Thymus (tissue), 11 donors: ENCODE measurements around the gene PARVB. TPM values are rescaled to one million over a fixed set of nuclear protein-coding genes. Genes with fewer than 3 reads are reported as not detected.

ENCODE experiments used
- DNase-seq, 9 donors: peaks; one replicate each; pipeline ENCODE4 v3.0.0-alpha.2; 2013; ENCODE audit warnings: low spot score in 9 of 9, low read depth in 6 of 9, missing footprints in 1 of 9
- H3K27ac ChIP-seq, 2 donors: one replicate each; pipeline ENCODE4 v1.5.1; 2013; ENCODE audit warnings: control low read depth in 1 of 2, low read depth in 1 of 2, low read length in 1 of 2, mild to moderate bottlenecking in 1 of 2, moderate library complexity in 1 of 2
- H3K27me3 ChIP-seq, 2 donors: one replicate each; pipeline ENCODE4 v1.5.1; 2013; ENCODE audit warnings: low read length in 1 of 2; ENCODE audit not compliant: control insufficient read depth in 2 of 2, insufficient read depth in 1 of 2
- H3K36me3 ChIP-seq, 2 donors: one replicate each; pipeline ENCODE4 v1.5.1; 2013; ENCODE audit warnings: low read length in 1 of 2, mild to moderate bottlenecking in 1 of 2, moderate library complexity in 1 of 2; ENCODE audit not compliant: control insufficient read depth in 2 of 2, insufficient read depth in 2 of 2
- H3K4me1 ChIP-seq, 2 donors: one replicate each; pipeline ENCODE4 v1.5.1; 2013; ENCODE audit warnings: low read length in 2 of 2; ENCODE audit not compliant: control insufficient read depth in 2 of 2, insufficient read depth in 2 of 2
- H3K4me3 ChIP-seq, 2 donors: one replicate each; pipeline ENCODE4 v1.5.1; 2013; ENCODE audit warnings: low read length in 2 of 2, control low read depth in 1 of 2, mild to moderate bottlenecking in 1 of 2
- H3K9me3 ChIP-seq, 2 donors: one replicate each; pipeline ENCODE4 v1.5.1; 2013; ENCODE audit warnings: low read length in 1 of 2, mild to moderate bottlenecking in 1 of 2; ENCODE audit not compliant: control insufficient read depth in 2 of 2, insufficient read depth in 1 of 2
- WGBS: extraction: QIAGEN DNeasy Blood & Tissue Kit; methylation state at CpG from one replicate; pipeline ENCODE4 v1.1.7; 2013; 5-methylcytosine and 5-hydroxymethylcytosine counted together
- polyA plus RNA-seq: library from polyadenylated mRNA; stranded (reverse); fragments of 200-250 nt; gene quantifications from one replicate; pipeline ENCODE4 v1.2.3, GENCODE V29; 2013
- total RNA-seq: library from RNA; stranded (reverse); fragments of 120-200 nt; gene quantifications from one replicate; pipeline ENCODE4 v1.2.4, GENCODE V29; 2013
- donor health status: healthy.

PARVB gene
- total and polyA plus RNA-seq, 2 donors, result 14.5 to 15.2 TPM

- DNase-seq, result no peak
- H3K9me3 ChIP-seq, result peaks cover 0 to 1% of the 10 kb centered on the region in 2 donors
- no peak overlapping the region for H3K4me3 ChIP-seq
- H3K36me3 ChIP-seq, result no peaks in the 10 kb centered on the region
- no peak overlapping the region for H3K27ac ChIP-seq
- peaks cover 0 to 5% of the 10 kb centered on the region in 2 donors for H3K4me1 ChIP-seq
- no peaks in the 10 kb centered on the region for H3K27me3 ChIP-seq
- 93% methylated on average over 18 of the region's 18 CpGs for WGBS
Observed at GRCh38 chr22:44163536-44163935, 139.4 kb downstream of the PARVB start.

GRCh38 chr22:44164031-44164430 is 139.9 kb downstream of the PARVB start:
- H3K27me3 ChIP-seq, result no peaks in the 10 kb centered on the region
- H3K4me1 ChIP-seq, result peaks cover 0 to 5% of the 10 kb centered on the region in 2 donors
- no peaks in the 10 kb centered on the region for H3K36me3 ChIP-seq
- no peak overlapping the region for H3K27ac ChIP-seq
- no peak for DNase-seq
- H3K9me3 ChIP-seq, result peaks cover 0 to 1% of the 10 kb centered on the region in 2 donors
- WGBS, result 97% methylated on average over 11 of the region's 11 CpGs
- no peak overlapping the region for H3K4me3 ChIP-seq

- H3K36me3 ChIP-seq, result no peaks in the 10 kb centered on the region
- 98% methylated on average over 15 of the region's 15 CpGs for WGBS
- H3K27me3 ChIP-seq, result no peaks in the 10 kb centered on the region
- H3K4me1 ChIP-seq, result peaks cover 0 to under 1% of the 10 kb centered on the region in 2 donors
- no peak overlapping the region for H3K4me3 ChIP-seq
- peaks cover 0 to 1% of the 10 kb centered on the region in 2 donors for H3K9me3 ChIP-seq
- DNase-seq, result no peak
- H3K27ac ChIP-seq, result no peak overlapping the region
Observed at GRCh38 chr22:44165286-44165874, 141.3 kb downstream of the PARVB start.

GRCh38 chr22:44166498-44167276 is 142.6 kb downstream of the PARVB start:
- no peaks in the 10 kb centered on the region for H3K4me1 ChIP-seq
- H3K36me3 ChIP-seq, result no peaks in the 10 kb centered on the region
- 97% methylated on average over 20 of the region's 20 CpGs for WGBS
- peaks cover 0 to 1% of the 10 kb centered on the region in 2 donors for H3K9me3 ChIP-seq
- no peaks in the 10 kb centered on the region for H3K27me3 ChIP-seq
- H3K27ac ChIP-seq, result no peak overlapping the region
- DNase-seq, result no peak
- no peak overlapping the region for H3K4me3 ChIP-seq

- H3K27ac ChIP-seq, result no peak overlapping the region
- no peaks in the 10 kb centered on the region for H3K4me1 ChIP-seq
- WGBS, result 67% methylated on average over 12 of the region's 12 CpGs
- H3K27me3 ChIP-seq, result no peaks in the 10 kb centered on the region
- DNase-seq, result no peak
- no peaks in the 10 kb centered on the region for H3K36me3 ChIP-seq
- H3K9me3 ChIP-seq, result peaks cover 0 to 1% of the 10 kb centered on the region in 2 donors
- H3K4me3 ChIP-seq, result no peak overlapping the region
Observed at GRCh38 chr22:44167501-44167900, 143.4 kb downstream of the PARVB start.

- H3K4me1 ChIP-seq, result peaks cover 0 to 7% of the 10 kb centered on the region in 2 donors
- no peak overlapping the region for H3K4me3 ChIP-seq
- no peak overlapping the region for H3K27ac ChIP-seq
- no peak for DNase-seq
- no peaks in the 10 kb centered on the region for H3K36me3 ChIP-seq
- peaks cover 0 to 1% of the 10 kb centered on the region in 2 donors for H3K9me3 ChIP-seq
- WGBS, result 86% methylated on average over 13 of the region's 13 CpGs
- H3K27me3 ChIP-seq, result no peaks in the 10 kb centered on the region
Observed at GRCh38 chr22:44168206-44168605, 144.1 kb downstream of the PARVB start.

- H3K9me3 ChIP-seq, result no peaks in the 10 kb centered on the region
- H3K27me3 ChIP-seq, result no peaks in the 10 kb centered on the region
- H3K27ac ChIP-seq, result no peak overlapping the region
- WGBS, result 98% methylated on average over 11 of the region's 11 CpGs
- H3K4me1 ChIP-seq, result peaks cover 0 to 8% of the 10 kb centered on the region in 2 donors
- H3K36me3 ChIP-seq, result no peaks in the 10 kb centered on the region
- no peak overlapping the region for H3K4me3 ChIP-seq
- no peak for DNase-seq
Observed at GRCh38 chr22:44170470-44170869, 146.4 kb downstream of the PARVB start.

- Histone ChIP-seq H3K4me1 (peaks cover 0 to 8% of the 10 kb centered on the region in 2 donors), H3K27ac (no peak overlapping the region), H3K4me3 (no peak overlapping the region), H3K27me3 (no peaks in the 10 kb centered on the region), H3K36me3 (no peaks in the 10 kb centered on the region), H3K9me3 (no peaks in the 10 kb centered on the region)
- WGBS, result 93% methylated on average over 6 of the region's 6 CpGs
- DNase-seq, result no peak
Observed at GRCh38 chr22:44171561-44171960, 147.5 kb downstream of the PARVB start.

GRCh38 chr22:44172370-44173108 is 148.4 kb downstream of the PARVB start:
- Histone ChIP-seq H3K4me1 (peaks cover 0 to 8% of the 10 kb centered on the region in 2 donors), H3K27me3 (no peaks in the 10 kb centered on the region), H3K27ac (no peak overlapping the region), H3K4me3 (no peak overlapping the region), H3K9me3 (no peaks in the 10 kb centered on the region), H3K36me3 (no peaks in the 10 kb centered on the region)
- 39% methylated on average over 22 of the region's 22 CpGs for WGBS
- DNase-seq, result peak in 1 of 9 donors; percentile 34
